IMR-90 (cell line): ENCODE measurements around the gene CA12. TPM values are rescaled to one million over a fixed set of nuclear protein-coding genes. Genes with fewer than 3 reads are reported as not detected.

Experiments
- ATAC-seq: fragments of 200-7000 bp; cut with Tn5 transposase; 2 replicates; pipeline ENCODE4 v1.9.1; 2020; ENCODE audit warnings: low read depth, mild to moderate bottlenecking, moderate library complexity
- BruUV-seq: library from RNA; stranded (reverse); fragments of 400-500 nt; replicated peaks from 2 replicates; lab custom pipeline; 2021; lab: Mats Ljungman, UMichigan
- CTCF ChIA-PET: fragments of 300-600 bp; formaldehyde crosslinking; extraction: SDS; loops from one replicate; lab custom pipeline; 2021; ENCODE audit warnings: antibody characterized with exemption; lab: Yijun Ruan, JAX
- POLR2A ChIA-PET: fragments of 300-600 bp; sonication (Branson Sonifier 250); formaldehyde crosslinking; loops from one replicate; lab custom pipeline; 2022; ENCODE audit warnings: antibody characterized with exemption; ENCODE audit not compliant: unreplicated experiment; lab: Charles Lee
- DNase-seq: peaks from one replicate; pipeline ENCODE4 v3.0.0; 2013
- H2AFZ ChIP-seq: replicated peaks from 2 replicates; pipeline ENCODE3; 2013; ENCODE audit warnings: low read length, mild to moderate bottlenecking; ENCODE audit not compliant: poor library complexity
- H2AK5ac ChIP-seq: 2 replicates; pipeline ENCODE4 v1.6.1; 2013; ENCODE audit warnings: low read depth, low read length, inconsistent platforms
- H2AK9ac ChIP-seq: replicated peaks from 2 replicates; pipeline ENCODE3; 2013; ENCODE audit warnings: mild to moderate bottlenecking, low read depth, low read length, moderate library complexity; ENCODE audit not compliant: poor library complexity
- H2BK120ac ChIP-seq: 2 replicates; pipeline ENCODE4 v1.6.1; 2013; ENCODE audit warnings: low read depth, low read length, inconsistent platforms
- H2BK15ac ChIP-seq: 3 replicates; pipeline ENCODE4 v1.6.1; 2013; ENCODE audit warnings: low read depth, low read length, inconsistent platforms
- H2BK20ac ChIP-seq: 2 replicates; pipeline ENCODE4 v1.6.1; 2013; ENCODE audit warnings: low read depth, mild to moderate bottlenecking, inconsistent platforms, low read length, moderate library complexity
- H2BK5ac ChIP-seq: 2 replicates; pipeline ENCODE4 v1.6.1; 2013; ENCODE audit warnings: mild to moderate bottlenecking, low read depth, low read length, inconsistent platforms; ENCODE audit not compliant: poor library complexity, severe bottlenecking
- H3K14ac ChIP-seq: replicated peaks from 2 replicates; pipeline ENCODE4 v1.6.1; 2013; ENCODE audit warnings: low read depth, low read length, inconsistent platforms
- H3K18ac ChIP-seq: 2 replicates; pipeline ENCODE4 v1.6.1; 2013; ENCODE audit warnings: low read depth, low read length, control low read depth
- H3K23ac ChIP-seq: 2 replicates; pipeline ENCODE4 v1.6.1; 2013; ENCODE audit warnings: low read depth, low read length, inconsistent platforms
- H3K27ac ChIP-seq: 2 replicates; pipeline ENCODE4 v1.5.1; 2013; ENCODE audit warnings: mild to moderate bottlenecking, control low read depth, low read length; ENCODE audit not compliant: insufficient read depth
- H3K27me3 ChIP-seq: 2 replicates; pipeline ENCODE4 v1.6.1; 2013; ENCODE audit warnings: low read length; ENCODE audit not compliant: control insufficient read depth, insufficient read depth
- H3K36me3 ChIP-seq: 2 replicates; pipeline ENCODE4 v1.6.1; 2013; ENCODE audit warnings: low read length, mixed read lengths; ENCODE audit not compliant: control insufficient read depth, insufficient read depth
- H3K4ac ChIP-seq: 2 replicates; pipeline ENCODE4 v1.6.1; 2013; ENCODE audit warnings: low read depth, low read length, inconsistent platforms
- H3K4me1 ChIP-seq: 2 replicates; pipeline ENCODE4 v1.6.1; 2013; ENCODE audit warnings: low read length, mixed read lengths; ENCODE audit not compliant: control insufficient read depth, insufficient read depth
- H3K4me2 ChIP-seq: 2 replicates; pipeline ENCODE4 v1.6.1; 2013; ENCODE audit warnings: low read depth, mild to moderate bottlenecking, control low read depth, low read length, moderate library complexity
- H3K4me3 ChIP-seq: 2 replicates; pipeline ENCODE4 v1.5.1; 2013; ENCODE audit warnings: low read depth, mild to moderate bottlenecking, control low read depth, low read length, moderate library complexity; ENCODE audit not compliant: insufficient read depth
- H3K56ac ChIP-seq: 2 replicates; pipeline ENCODE4 v1.6.1; 2013; ENCODE audit warnings: low read length, inconsistent platforms; ENCODE audit not compliant: insufficient read depth; ENCODE audit errors: extremely low read depth
- H3K79me1 ChIP-seq, 2 experiments: 2 replicates each; pipeline ENCODE4 v1.6.1; 2013; ENCODE audit warnings: low read length in 2 of 2, inconsistent platforms in 1 of 2, low read depth in 1 of 2
- H3K9ac ChIP-seq: 2 replicates; pipeline ENCODE4 v1.6.1; 2013; ENCODE audit warnings: low read depth, low read length, control low read depth
- H3K9me1 ChIP-seq: 2 replicates; pipeline ENCODE4 v1.6.1; 2013; ENCODE audit warnings: low read length, inconsistent platforms; ENCODE audit not compliant: insufficient read depth
- H3K9me3 ChIP-seq: 2 replicates; pipeline ENCODE4 v1.6.1; 2013; ENCODE audit warnings: low read length; ENCODE audit not compliant: control insufficient read depth, insufficient read depth
- H4K20me1 ChIP-seq: 2 replicates; pipeline ENCODE4 v1.6.1; 2013; ENCODE audit warnings: low read length, inconsistent platforms; ENCODE audit not compliant: insufficient read depth
- H4K5ac ChIP-seq: 2 replicates; pipeline ENCODE4 v1.6.1; 2013; ENCODE audit warnings: mild to moderate bottlenecking, low read depth, low read length, control low read depth
- H4K8ac ChIP-seq, 2 experiments: 2 replicates each; pipeline ENCODE4 v1.6.1; 2013; ENCODE audit warnings: low read depth in 2 of 2, low read length in 2 of 2, control low read depth in 1 of 2, inconsistent platforms in 1 of 2
- H4K91ac ChIP-seq: 2 replicates; pipeline ENCODE4 v1.6.1; 2013; ENCODE audit warnings: low read depth, low read length, inconsistent platforms; ENCODE audit not compliant: insufficient read depth
- BHLHE40 ChIP-seq: fragments of 150-350 bp; IDR thresholded peaks from 2 replicates; pipeline ENCODE4 v1.6.1; 2016; ENCODE audit warnings: mild to moderate bottlenecking, low read depth, low read length
- CEBPB ChIP-seq: IDR thresholded peaks from 2 replicates; pipeline ENCODE4 v1.6.1; 2012; ENCODE audit warnings: low read depth, low read length, improper control_type of control experiment
- WGBS, 2 experiments: methylation state at CpG; one replicate each; pipeline versions ENCODE4 v1.1.5 to v1.1.7; 2013; ENCODE audit warnings: missing lambda C conversion rate in 2 of 2; ENCODE audit not compliant: insufficient read length in 1 of 2; ENCODE audit errors: extremely low coverage in 2 of 2; 5-methylcytosine and 5-hydroxymethylcytosine counted together
- dilution Hi-C: fragments of 300-500 bp; cut with HindIII; formaldehyde crosslinking; loops from one replicate; pipeline ENCODE4 v1.14.3; 2018; ENCODE audit warnings: low sequenced_read_pairs; ENCODE audit not compliant: unreplicated experiment
- in situ Hi-C: fragments of 300-500 bp; cut with MboI; formaldehyde crosslinking; loops from 3 replicates; pipeline ENCODE4 v1.14.3; 2019; ENCODE audit warnings: low sequenced_read_pairs, inconsistent platforms, mixed read lengths
- intact Hi-C: fragments of 100-400 bp; cut with micrococcal nuclease; formaldehyde crosslinking; loops from 2 replicates; pipeline ENCODE4 v1.10.0; 2022
- polyA plus RNA-seq, 3 experiments: library from polyadenylated mRNA; depleted of rRNA; stranded (reverse); fragments of >200 nt; gene quantifications; 2 replicates each; pipeline ENCODE4 v1.2.3, GENCODE V29; 2012; ENCODE audit warnings: low replicate concordance in 1 of 3
- total RNA-seq: library from RNA; depleted of rRNA; stranded (reverse); fragments of >200 nt; gene quantifications from 2 replicates; pipeline ENCODE4 v1.2.3, GENCODE V29; 2012
- TF ChIP-seq, protein P1 (sequence below): fragments of 150-350 bp; IDR thresholded peaks from 2 replicates; pipeline ENCODE4 v1.6.1; 2016; ENCODE audit warnings: low read depth, mild to moderate bottlenecking, low read length, moderate library complexity, borderline replicate concordance

Gene CA12
- total and polyA plus RNA-seq, 2 of the 4 experiments (the other 2 are of a cell fraction) = 33.7 to 52.6 TPM

DNA sequence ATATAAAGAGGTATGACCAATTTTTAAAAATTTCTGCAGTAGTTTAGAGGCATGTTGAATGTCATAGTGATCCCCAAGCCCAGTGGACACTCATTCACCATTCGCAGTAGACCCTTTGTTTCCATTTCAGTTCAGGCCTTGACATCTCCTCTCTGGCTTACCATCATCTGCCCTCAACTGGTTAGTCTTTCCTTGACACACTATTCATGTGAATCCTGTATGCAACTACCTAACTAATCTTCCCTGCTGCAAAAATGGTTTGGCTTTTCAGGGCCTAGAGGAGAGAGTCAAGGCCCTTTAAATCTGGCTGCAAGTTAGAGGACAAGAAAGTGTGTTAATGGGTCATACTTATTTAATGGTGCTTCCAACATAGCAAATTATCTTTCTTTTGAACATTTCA is 93.3 kb downstream of the CA12 start:
- Histone ChIP-seq H3K36me3 (peaks cover 10% of the 10 kb centered on the region), H4K8ac (peak overlapping the region in 1 of 2 experiments; percentile 11; a peak in 1 of 4 replicates), H2AFZ (no peak overlapping the region), H2AK9ac (no peak overlapping the region), H3K27me3 (no peaks in the 10 kb centered on the region), H3K4ac (no peak overlapping the region), H2BK20ac (peak overlapping the region; percentile 15; the same call in 1 of the 2 replicates), H3K79me1 (peaks cover 5 to 18% of the 10 kb centered on the region in 2 experiments; a peak in 2 of 4 replicates), H3K9me3 (no peaks in the 10 kb centered on the region), H3K4me2 (no peak overlapping the region), H4K5ac (no peak overlapping the region), H3K4me1 (peaks cover 2% of the 10 kb centered on the region; the same call in 1 of the 2 replicates), H3K14ac (no peak overlapping the region), H3K18ac (no peak overlapping the region), H3K4me3 (no peak overlapping the region), H2BK5ac (no peak overlapping the region), H3K23ac (no peak overlapping the region), H3K27ac (no peak overlapping the region), H2BK120ac (no peak overlapping the region), H3K9me1 (peaks cover 10% of the 10 kb centered on the region), H4K20me1 (no peaks in the 10 kb centered on the region), H4K91ac (no peak overlapping the region), H3K56ac (no peak overlapping the region), H2BK15ac (no peak overlapping the region), H3K9ac (no peak overlapping the region), H2AK5ac (no peak overlapping the region)
- no TSS peak for BruUV-seq
- no CpG with 5 or more reads among the region's 1 CpG for WGBS, 2 experiments
- DNase-seq = no peak
- TF ChIP-seq CEBPB (no peak), BHLHE40 (no peak)
- TF ChIP-seq, protein P1, sequence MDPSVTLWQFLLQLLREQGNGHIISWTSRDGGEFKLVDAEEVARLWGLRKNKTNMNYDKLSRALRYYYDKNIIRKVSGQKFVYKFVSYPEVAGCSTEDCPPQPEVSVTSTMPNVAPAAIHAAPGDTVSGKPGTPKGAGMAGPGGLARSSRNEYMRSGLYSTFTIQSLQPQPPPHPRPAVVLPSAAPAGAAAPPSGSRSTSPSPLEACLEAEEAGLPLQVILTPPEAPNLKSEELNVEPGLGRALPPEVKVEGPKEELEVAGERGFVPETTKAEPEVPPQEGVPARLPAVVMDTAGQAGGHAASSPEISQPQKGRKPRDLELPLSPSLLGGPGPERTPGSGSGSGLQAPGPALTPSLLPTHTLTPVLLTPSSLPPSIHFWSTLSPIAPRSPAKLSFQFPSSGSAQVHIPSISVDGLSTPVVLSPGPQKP = no peak
- ATAC-seq = no peak
- in situ Hi-C loops (loop anchor here (5.0 to 25.0 kb wide), 2 partner anchors 114 to 774 kb away; no protein-coding TSS in a partner anchor), intact Hi-C loops (loop anchor here (1.0 to 5.0 kb wide), 4 partner anchors 114 to 312 kb away; partner anchors contain the start of gene USP3), dilution Hi-C loops (no loop called here)
- ChIA-PET POLR2A (no interaction called here), CTCF (interaction anchor here (1.2 kb wide), 2 partner anchors 116 to 210 kb away, joined by 3 to 4 read pairs; no protein-coding TSS in a partner anchor)
